Right lung (tissue), 5 donors: ENCODE results near the gene MED12L. TPM values are rescaled to one million over a fixed set of nuclear protein-coding genes. Genes with fewer than 3 reads are reported as not detected.

Experiments used
- DNase-seq, 2 donors: peaks; one replicate each; pipeline ENCODE4 v3.0.0-alpha.2; 2013
- polyA plus RNA-seq, 5 donors: library from polyadenylated mRNA; unstranded; fragments of 120-200 nt; gene quantifications; one replicate each; pipeline versions ENCODE4 v1.2.1 to v1.2.3, GENCODE V29; 2013; ENCODE audit warnings: inconsistent platforms in 1 of 5, low replicate concordance in 1 of 5; ENCODE audit not compliant: insufficient read length in 5 of 5, insufficient read depth in 1 of 5

Gene MED12L
- polyA plus RNA-seq, 5 donors = 0.46 to 1.3 (median 0.73) TPM

- no peak for DNase-seq
These were observed 2.2 kb downstream of the MED12L start for GRCh38 chr3:151087648-151088047.

- no peak for DNase-seq
These were observed 6.4 kb downstream of the MED12L start for GRCh38 chr3:151091685-151092345.

- DNase-seq = no peak
These were observed 7.7 kb downstream of the MED12L start for GRCh38 chr3:151093148-151093547.

- no peak for DNase-seq
These were observed 8.4 kb downstream of the MED12L start for GRCh38 chr3:151093905-151094304.

- DNase-seq = no peak
These were observed 11.3 kb downstream of the MED12L start for GRCh38 chr3:151096716-151097115.

- no peak for DNase-seq
These were observed 14.6 kb downstream of the MED12L start for GRCh38 chr3:151100076-151100475.

- no peak for DNase-seq
These were observed 16.0 kb downstream of the MED12L start for GRCh38 chr3:151101270-151101969.

- no peak for DNase-seq
These were observed 20.8 kb downstream of the MED12L start for GRCh38 chr3:151106311-151106710.

- DNase-seq = no peak
These were observed 21.7 kb downstream of the MED12L start for GRCh38 chr3:151107177-151107576.

- no peak for DNase-seq
These were observed 22.2 kb downstream of the MED12L start for GRCh38 chr3:151107701-151108100.

- no peak for DNase-seq
These were observed 23.9 kb downstream of the MED12L start for GRCh38 chr3:151109286-151109800.

GRCh38 chr3:151112731-151113130, 27.3 kb downstream of the MED12L start:
- no peak for DNase-seq

GRCh38 chr3:151113343-151113742, 27.9 kb downstream of the MED12L start:
- no peak for DNase-seq

GRCh38 chr3:151117047-151117446, 31.6 kb downstream of the MED12L start:
- no peak for DNase-seq

- no peak for DNase-seq
These were observed 33.7 kb downstream of the MED12L start for GRCh38 chr3:151119188-151119587.

GRCh38 chr3:151120409-151120808, 34.9 kb downstream of the MED12L start:
- DNase-seq = no peak

GRCh38 chr3:151121016-151121415, 35.6 kb downstream of the MED12L start:
- DNase-seq = no peak

- DNase-seq = no peak
These were observed 38.4 kb downstream of the MED12L start for GRCh38 chr3:151123827-151124226.

- DNase-seq = no peak
These were observed 39.0 kb downstream of the MED12L start for GRCh38 chr3:151124476-151124875.

- no peak for DNase-seq
These were observed 45.0 kb downstream of the MED12L start for GRCh38 chr3:151130428-151130827.

GRCh38 chr3:151133175-151133574, 47.7 kb downstream of the MED12L start:
- no peak for DNase-seq

- DNase-seq = no peak
These were observed 48.5 kb downstream of the MED12L start for GRCh38 chr3:151133917-151134450.
